Sciatic nerve (tissue), 2 donors: ENCODE measurements around the gene BCAS1. TPM values are rescaled to one million over a fixed set of nuclear protein-coding genes. Genes with fewer than 3 reads are reported as not detected.
A peak's percentile ranks its signal among the peaks of the same experiment; 100 is the strongest.
"Not testable (repeated sequence)": the region's sequence is repeated elsewhere in the genome, so short reads cannot be mapped to it uniquely, and the experiment has no call there.

Experiments used
- ATAC-seq: fragments of 200-7000 bp; cut with Tn5 transposase; one replicate; pipeline ENCODE4 v1.9.1; 2020; ENCODE audit warnings: mild to moderate bottlenecking, moderate library complexity
- DNase-seq: peaks from one replicate; pipeline ENCODE4 v3.0.0-alpha.2; 2020; ENCODE audit warnings: low spot score
- intact Hi-C: fragments of 100-400 bp; cut with DNase I; formaldehyde crosslinking; loops from one replicate; pipeline ENCODE4 v1.14.2; 2022
- total RNA-seq: library from RNA; stranded (reverse); fragmentation: NEBNext Ultra II Directional; extraction: Animal tissue kit (Norgen Biotek cat#: 25700); gene quantifications from one replicate; pipeline ENCODE4 v1.2.1, GENCODE V29; 2021
- donor health status: DM: no; HTN: no; CAD: no.
- donor health status: DM: no; HTN: no; CAD: no.

BCAS1 gene
- total RNA-seq, 1 donor from 2014 or later: 117 TPM

DNA sequence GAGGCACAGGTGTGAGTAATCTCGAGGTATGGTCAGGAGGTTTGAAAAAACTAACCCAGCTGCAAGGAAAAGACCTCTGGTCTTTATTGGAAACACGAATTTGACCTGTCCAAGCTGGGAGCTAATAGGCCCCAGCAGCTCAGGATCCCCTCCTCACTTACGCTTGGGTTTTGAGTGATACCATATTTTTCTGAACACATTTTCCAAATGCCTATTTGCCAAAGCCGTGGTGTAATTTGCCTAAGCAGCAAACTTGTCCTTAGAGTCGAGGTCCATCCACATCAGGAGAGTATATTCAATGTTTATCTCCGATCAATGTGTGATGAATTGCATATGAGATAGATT is 128.0 kb downstream of the BCAS1 start:
- ATAC-seq (no peak), DNase-seq (no peak)
- intact Hi-C loops: loop anchor here (10.0 kb wide), 1 partner anchor 122 kb away; no protein-coding TSS in a partner anchor

DNA sequence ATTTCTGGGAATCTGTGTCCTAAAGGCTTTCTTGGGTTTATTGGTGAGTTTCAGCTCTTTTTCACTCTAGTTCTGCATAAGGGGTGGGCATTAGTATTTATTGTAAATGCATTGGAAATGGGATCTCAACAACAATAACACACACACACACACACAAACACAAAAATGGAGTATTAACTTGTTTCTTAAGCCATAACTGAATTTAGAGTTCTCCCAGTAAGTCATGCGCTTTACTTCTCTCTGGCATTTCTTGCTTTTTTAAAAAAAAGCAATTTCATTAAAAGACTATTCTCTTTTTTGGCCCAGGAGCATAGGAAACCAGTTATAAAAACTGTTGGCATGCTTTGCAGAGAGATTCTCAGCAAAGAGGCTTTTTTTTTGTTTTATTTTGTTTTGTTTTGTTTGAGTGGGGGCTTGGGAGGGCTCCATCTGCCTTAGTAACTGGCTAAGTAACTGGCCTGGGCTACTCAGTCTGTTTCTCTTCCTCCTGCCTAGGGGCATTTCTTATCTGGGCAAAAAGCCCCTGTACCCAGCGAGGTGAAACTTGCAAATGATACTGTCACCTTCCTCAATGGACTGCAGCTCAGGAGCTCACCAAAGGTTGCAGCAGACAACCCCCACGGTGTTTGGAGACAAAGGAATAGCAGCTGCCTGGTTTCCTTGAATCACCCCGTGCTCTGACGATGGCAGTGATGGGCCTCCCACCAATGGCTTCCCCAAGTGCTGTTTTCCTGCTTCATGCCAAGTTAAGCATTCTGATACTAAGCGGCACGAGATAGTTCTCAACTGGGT is 128.5 kb downstream of the BCAS1 start:
- ATAC-seq: no peak
- intact Hi-C loops: loop anchor here (10.0 kb wide), 1 partner anchor 123 kb away; no protein-coding TSS in a partner anchor
- no peak for DNase-seq

DNA sequence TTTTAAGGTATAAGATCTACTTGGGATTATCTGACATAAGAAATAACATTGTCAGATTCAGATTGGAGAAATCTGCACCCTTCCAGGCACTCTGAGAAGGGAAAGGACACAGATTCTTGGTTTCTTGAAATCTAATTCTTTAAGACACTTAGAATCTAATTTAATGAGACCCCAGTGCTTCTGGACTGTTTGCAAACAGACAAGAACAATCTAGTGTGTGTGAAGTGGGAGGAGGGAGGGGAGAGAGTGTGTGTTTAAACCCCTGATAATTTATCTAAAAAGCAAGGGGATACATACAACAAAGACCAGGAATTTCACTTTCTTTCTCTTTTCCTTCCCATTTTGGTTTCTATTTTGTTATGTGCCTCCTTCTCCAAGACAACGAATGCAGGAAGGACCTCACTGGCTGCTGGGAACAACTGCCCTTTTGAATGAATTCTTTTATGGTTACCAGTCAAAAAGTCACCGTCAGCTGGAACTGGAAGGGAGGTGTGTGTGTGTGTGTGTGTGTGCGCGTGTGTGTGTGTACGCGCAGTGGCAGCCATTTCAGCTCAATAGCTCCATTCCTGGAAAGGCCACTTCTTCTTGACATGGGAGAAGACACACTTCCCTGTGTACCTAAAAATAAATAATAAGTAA is 129.4 kb downstream of the BCAS1 start:
- no peak for DNase-seq
- intact Hi-C loops: loop anchor here (10.0 kb wide), 1 partner anchor 124 kb away; no protein-coding TSS in a partner anchor
- peak; percentile 59 for ATAC-seq

DNA sequence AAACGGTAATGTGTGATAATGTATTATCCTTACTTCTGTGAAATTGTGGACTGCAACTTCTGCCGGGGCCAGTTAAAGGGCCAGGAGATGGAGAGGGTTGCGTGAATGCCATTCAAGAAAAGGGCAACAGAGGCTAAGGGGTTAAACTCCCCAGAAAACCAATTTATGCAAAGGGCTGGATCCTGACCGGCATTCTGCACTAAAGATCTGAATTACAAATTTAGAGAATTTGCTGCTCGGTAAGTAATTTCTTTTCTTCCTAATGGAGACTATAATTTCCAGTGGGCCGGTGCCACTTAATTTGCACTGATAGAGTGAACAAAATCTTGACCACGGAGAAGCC is 130.1 kb downstream of the BCAS1 start:
- no peak for DNase-seq
- intact Hi-C loops: loop anchor here (10.0 kb wide), 1 partner anchor 124 kb away; no protein-coding TSS in a partner anchor
- ATAC-seq: no peak

DNA sequence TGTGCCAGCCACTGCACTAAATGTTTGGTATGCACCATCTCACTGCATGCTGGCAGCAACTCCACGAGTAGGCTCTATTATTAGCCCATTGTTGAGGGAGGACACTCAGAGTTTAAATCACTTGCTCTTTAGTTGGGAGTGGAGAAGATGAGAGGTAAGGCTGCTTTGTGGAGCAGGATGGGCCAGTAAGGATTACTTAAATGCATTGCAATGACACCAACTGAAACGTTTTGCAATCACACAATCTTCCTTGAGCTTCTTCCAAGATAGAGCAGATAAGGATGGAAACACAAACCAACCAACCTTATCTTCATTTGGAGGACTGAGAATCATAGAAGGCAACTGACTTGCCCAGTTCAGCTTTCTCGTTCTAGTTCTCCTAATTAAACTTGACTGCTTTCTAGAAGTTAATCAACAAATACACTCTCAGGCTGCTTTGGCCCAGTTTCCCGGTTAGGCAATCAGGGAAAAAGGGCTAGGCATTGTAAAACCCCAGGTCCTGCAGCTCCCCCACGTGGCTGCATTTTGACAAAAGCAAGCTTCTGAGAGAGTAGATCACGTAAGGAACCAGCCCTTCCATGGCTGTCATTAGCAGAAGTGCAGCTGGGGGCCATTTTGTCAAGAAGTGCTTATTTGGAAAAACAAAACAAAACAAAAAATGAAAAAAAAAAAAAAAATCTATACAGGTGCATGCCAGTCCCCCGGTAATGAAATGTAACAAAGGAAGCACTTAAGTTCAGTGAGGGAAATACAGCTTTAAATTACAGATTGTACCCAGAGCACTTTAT is 130.6 kb downstream of the BCAS1 start:
- DNase-seq: peak; percentile 96
- peak; percentile 94 for ATAC-seq
- intact Hi-C loops: loop anchor here (10.0 kb wide), 1 partner anchor 125 kb away; no protein-coding TSS in a partner anchor

DNA sequence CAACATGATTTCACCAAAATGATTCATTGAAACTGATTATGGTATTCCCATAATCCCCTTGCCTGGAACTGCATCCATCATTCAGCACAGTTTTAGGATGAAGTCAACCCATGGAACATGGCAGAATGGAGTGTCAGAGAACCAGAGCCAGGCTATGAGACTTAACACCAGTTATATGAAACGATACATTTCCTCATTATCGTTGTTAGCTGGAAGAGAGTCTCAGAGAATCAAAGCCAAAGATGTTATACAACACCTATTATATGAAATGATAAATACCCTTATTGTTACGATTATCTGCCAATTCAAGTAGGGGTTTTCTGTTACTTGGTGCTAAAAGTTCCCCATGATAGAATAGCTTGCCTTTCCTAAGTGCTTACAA is 131.2 kb downstream of the BCAS1 start:
- ATAC-seq: no peak
- intact Hi-C loops: no loop called here
- DNase-seq: no peak

DNA sequence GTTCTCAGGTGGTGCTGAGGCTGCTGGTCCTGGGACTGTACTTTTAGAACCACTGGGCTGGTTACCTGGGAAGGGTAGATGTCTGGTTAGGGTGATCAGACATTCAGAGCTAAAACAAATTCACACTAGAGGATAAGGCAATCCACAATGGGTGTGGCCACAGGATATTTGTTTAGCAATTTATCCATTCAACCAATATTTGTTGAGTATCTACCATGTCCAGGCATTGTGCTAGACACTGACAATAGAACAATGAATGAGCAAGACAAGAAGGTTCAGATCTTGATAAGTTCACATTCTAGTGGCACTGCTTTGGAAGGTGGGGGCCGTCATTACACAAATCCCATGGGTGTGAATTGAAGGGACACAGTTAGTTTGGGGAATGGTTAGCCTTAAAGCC is 131.7 kb downstream of the BCAS1 start:
- no peak for ATAC-seq
- no peak for DNase-seq
- intact Hi-C loops: no loop called here

DNA sequence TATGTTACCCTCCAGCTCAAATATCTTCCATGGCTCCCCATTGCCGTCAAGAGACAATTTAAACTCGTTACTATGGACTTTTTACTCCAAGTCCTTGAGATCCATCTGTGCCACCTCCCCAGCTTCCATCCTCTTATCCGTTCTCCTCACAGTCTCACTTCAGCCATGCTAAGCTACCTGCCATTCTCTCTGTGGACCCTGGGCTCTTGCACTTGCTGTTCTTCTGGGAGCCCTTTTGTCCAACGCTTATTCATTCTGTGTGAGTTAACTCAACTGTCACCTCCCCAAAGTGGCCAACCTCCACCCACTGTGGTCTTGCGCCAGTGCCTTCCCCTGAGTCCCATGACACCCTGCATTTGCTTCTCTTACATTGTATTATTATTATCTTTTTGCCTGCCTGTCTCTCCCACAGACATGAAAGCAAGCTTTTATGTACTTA is 132.4 kb downstream of the BCAS1 start:
- ATAC-seq (no peak), DNase-seq (no peak)
- intact Hi-C loops: no loop called here

DNA sequence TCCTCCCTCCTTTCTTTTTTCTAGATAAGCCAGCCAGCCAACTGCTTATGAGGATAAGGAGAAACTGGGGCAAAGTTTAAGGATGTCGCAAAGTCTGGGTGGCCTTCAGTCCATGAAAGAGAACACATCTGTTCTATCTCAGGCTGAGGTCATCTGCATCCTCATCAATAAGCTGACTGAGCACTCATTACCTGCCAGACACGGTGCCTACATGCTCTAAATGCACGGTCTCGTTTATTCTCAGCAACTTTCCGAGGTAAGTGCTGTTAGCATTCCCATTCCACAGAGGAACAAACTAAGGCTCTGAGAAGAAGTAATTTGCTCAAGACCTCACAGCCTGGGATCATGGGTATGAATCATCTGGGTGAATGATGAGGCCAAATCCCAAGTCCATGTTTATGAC is 133.1 kb downstream of the BCAS1 start:
- no peak for DNase-seq
- no peak for ATAC-seq
- intact Hi-C loops: no loop called here

DNA sequence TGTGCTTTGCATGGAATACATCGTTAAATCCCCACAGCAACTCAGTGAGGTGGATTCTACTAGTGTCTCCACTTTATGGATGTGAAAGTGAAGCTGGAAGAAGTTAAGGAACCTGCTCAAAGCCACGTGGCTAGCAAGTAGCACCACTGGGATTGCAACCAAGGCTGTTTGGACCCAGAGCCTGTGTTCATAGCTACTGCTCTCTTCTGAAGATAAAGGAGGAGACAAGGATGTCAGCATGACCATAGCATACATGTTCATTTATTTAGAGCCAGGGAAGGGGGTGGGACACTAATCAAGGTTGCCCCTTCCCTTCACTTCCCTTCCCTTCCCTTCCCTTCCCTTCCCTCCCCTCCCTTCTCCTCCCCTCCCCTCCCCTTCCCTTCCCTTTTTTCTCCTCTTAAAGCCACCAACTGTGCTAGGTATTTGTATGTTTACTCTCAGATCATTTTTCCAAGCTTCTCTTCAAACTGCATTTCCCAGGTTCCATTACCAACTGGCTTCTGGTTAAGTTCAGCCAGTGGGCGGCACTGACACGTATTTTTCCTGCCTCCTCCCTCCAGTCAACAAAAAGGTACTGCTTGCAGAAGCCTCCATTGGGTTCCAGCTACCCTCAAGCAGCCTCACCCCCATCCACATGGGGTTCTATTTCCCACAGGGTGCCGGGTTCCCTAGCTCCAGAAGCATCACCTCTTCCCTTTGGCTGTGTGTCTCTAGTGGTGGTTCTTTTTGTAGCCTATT is 134.9 kb downstream of the BCAS1 start:
- DNase-seq (no peak), ATAC-seq (peak; percentile 33)
- intact Hi-C loops: no loop called here

DNA sequence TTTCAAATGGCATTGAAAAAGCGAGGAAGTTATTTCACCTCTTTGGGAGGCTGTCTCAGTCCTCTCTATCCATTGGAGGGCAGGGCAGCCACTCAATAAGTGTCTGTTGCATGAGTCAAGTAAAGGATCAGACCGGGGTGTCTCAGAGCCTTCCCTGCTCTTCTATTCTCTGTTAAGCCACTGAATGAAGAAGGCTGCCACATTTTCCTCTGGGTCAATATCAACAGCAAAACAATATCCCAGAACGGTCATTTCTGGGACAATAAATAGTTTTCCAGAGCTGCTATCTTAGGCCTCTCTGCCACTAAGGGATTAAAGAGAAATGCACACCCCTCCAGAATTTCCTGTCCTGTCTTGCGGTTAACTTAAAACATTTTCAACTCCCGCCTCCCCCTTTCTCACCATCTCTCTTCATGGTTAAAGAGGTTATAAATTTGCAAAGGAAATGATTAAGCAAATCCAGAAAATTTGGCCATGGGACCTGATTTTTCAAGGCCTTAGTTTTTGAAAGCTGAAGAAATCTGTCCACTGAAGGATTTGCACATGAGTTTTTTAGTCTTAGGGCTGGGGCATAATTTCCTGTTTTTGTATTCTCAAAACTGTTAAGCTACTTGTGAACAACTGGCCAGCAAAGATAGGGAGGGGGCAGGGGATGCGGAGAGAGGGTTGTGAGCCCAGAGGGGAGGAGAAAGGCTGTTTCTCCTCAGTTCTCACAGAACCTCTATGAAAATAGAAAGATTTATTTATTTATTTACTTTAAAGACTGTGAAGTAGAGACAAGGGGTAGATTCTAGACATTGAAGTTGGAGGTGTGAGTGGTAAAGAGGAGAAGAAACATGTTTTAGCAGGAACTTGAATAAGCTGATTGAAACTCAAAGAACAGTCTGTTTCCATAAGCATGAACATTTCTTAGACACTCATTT is 135.7 kb downstream of the BCAS1 start:
- ATAC-seq (peak; percentile 78), DNase-seq (no peak)
- intact Hi-C loops: no loop called here

DNA sequence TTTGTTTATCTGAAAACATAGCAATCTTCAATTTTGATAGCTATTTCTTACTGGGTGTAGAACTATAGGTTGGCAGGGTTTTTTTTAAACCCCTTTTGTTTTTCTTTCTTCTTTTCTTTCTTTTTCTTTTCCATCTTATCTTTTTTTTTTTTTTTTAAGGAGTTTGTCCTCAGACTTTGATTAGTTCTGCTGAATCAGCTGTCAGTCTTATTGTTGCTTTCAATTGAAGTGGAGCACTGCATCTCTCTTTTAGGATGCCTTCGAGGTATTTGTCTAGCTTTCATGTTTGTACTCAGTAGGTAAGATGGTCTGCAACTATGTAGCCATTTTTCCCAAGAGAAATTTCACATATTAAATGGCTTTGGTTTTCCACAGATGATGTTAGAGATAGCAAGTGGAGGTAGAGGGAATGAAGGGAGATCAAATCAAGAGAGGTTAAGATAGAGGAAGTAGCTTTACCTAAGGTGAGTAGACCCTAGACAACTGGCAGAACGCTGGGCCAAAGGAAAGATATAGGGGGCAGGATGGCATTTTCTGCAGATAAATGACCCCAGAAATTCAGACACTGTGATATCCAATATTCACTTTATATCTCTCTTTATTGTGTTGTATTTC is 137.1 kb downstream of the BCAS1 start:
- DNase-seq: no peak
- ATAC-seq: no peak
- intact Hi-C loops: no loop called here

DNA sequence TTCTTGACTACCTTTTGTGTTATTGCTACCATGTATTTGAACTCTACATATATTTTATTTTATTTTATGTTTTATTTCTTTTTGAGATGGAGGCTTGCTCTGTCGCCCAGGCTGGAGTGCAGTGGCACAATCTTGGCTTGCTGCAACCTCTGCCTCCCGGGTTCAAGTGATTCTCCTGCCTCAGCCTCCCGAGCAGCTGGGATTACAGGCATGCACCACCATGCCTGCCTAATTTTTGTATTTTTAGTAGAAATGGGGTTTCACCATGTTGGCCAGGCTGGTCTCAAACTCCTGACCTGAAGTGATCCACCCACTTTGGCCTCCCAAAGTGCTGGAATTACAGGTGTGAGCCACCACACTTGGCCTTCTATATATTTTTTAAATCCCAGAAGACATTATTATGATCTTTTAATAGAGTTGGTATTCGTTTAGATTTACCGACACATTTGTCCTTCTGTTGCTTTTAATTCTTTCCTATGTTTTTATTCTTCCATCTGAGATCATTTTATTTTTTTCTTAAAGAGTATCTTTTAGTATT is 137.7 kb downstream of the BCAS1 start:
- DNase-seq, ATAC-seq, intact Hi-C loops: not testable (repeated sequence)

DNA sequence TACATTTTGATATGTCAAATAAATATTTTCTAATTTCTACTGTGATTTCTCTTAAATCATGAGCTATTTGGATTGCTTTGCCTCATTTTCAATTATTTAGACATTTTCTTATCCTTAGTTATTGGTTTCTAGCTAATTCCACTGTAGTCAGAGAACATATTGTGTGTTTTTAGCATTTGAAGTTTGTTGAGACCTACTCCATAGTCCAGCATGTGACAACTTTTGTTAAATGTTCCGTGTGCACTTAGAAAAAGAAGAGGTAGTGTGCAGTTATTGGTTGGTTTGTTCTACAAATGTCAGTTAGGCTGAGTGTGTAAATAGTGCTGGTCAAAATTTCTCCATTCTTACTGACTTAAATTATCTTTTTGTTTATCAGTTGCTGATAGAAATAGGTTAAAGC is 138.8 kb downstream of the BCAS1 start:
- DNase-seq (no peak), ATAC-seq (no peak)
- intact Hi-C loops: no loop called here

DNA sequence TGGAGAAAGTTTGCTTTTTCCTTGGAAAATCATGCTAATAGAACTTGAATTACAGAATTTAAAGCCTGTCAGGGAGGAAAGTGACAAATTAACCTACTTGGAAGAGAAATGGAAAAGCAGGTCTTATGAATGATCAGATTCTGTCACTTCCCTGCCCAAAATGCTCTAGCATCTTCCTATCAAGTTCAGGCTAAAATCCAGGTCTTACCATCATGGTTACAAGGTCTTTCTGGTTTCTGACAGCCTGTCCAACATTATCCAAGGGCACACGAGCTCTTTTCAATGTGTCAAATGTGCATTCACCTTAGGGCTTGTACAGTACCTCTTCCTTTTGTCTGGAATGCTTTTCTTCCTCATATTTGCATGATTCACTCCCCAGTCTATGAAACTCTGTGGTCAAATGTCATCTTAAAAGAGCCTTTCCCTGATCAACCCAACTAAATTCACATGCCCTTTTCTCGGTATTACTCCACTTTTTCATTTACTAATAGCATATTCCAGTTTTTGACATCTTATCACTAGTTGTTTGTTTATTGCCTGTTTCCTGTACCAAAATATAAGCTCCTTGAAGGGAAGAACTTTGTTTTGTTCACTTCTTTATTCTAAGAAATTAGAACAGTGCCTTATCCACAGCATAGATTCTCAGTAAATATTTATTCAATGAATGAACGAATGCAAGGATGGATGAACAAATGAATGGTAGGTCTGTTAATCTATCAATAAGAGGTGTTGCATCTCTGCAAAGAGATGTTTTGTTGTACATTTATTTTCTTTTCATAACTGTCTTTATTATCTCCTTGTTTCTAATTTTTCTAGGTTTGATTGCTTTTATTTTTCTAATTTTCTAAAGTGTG is 139.5 kb downstream of the BCAS1 start:
- no peak for DNase-seq
- intact Hi-C loops: no loop called here

DNA sequence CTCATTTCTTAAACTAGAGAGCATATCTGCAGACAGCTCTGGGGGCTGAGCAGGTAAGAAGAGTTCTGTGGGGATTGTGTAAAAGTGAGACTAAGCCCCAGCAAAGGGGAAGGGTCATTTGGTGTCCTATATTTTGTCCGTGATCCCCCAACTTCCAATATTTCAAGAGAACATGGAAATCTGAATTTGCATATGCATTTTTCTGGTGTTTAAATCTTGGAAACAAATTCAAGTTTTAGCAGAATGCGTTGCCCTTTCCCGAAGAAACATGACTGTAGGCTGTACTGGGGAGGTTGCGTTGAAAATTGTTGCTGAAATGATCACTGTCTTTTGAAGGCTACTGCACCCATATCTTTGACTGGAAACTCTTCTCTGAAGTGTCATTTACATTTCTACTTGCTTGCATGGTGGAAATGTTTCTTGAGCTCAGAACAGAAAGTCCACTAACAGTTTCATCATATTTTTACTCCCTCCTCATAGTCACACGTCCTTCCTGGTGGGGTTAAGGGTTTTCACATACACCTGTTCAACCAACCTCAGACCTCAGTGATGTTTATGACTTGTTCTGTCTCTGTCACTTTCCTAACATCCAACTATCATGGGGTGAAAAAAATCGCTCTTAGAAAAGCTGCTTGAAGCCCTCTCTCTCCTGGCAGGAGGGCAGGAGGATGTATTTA is 140.3 kb downstream of the BCAS1 start:
- intact Hi-C loops: no loop called here
- no peak for DNase-seq
- no peak for ATAC-seq

More for the DNA sequence above, 139.5 kb downstream of the BCAS1 start:
- no peak for ATAC-seq
